OCI-LY7 (cell line): ENCODE results near the gene SAP130. TPM values are rescaled to one million over a fixed set of nuclear protein-coding genes. Genes with fewer than 3 reads are reported as not detected.

Experiments used
- BruUV-seq: library from RNA; stranded (reverse); fragments of 400-500 nt; replicated peaks from 2 replicates; lab custom pipeline; 2021; lab: Mats Ljungman, UMichigan
- CTCF ChIA-PET: fragments of 300-600 bp; sonication (Branson Sonifier 250); formaldehyde crosslinking; loops from one replicate; lab custom pipeline; 2022; ENCODE audit warnings: antibody characterized with exemption; ENCODE audit not compliant: unreplicated experiment; lab: Charles Lee
- POLR2A ChIA-PET: fragments of 300-600 bp; sonication (Branson Sonifier 250); formaldehyde crosslinking; loops from one replicate; lab custom pipeline; 2022; ENCODE audit warnings: antibody characterized with exemption; lab: Charles Lee
- DNase-seq: peaks from one replicate; pipeline ENCODE4 v3.0.0-alpha.2; 2015; ENCODE audit warnings: low spot score
- H2AFZ ChIP-seq: fragments of 200-600 bp; sonication (generic), shearing (Covaris generic); 2 replicates; pipeline ENCODE4 v1.6.1; 2014; ENCODE audit warnings: mild to moderate bottlenecking, antibody characterized with exemption, low read length, moderate library complexity
- H3K27ac ChIP-seq: fragments of 200-600 bp; sonication (generic); 2 replicates; pipeline ENCODE4 v1.5.1; 2014; ENCODE audit warnings: mixed run types, low read depth, mild to moderate bottlenecking, moderate library complexity, low read length, inconsistent platforms; ENCODE audit not compliant: poor library complexity, severe bottlenecking
- H3K36me3 ChIP-seq: fragments of 200-600 bp; sonication (generic); 2 replicates; pipeline ENCODE4 v1.6.1; 2014; ENCODE audit warnings: mild to moderate bottlenecking, antibody characterized with exemption, low read length, moderate library complexity, mixed read lengths; ENCODE audit not compliant: insufficient read depth
- H3K4me1 ChIP-seq: fragments of 200-600 bp; sonication (generic); 2 replicates; pipeline ENCODE4 v1.5.1; 2014; ENCODE audit warnings: mild to moderate bottlenecking, low read length; ENCODE audit not compliant: insufficient read depth, poor library complexity, severe bottlenecking
- H3K4me2 ChIP-seq: fragments of 200-600 bp; sonication (generic); 2 replicates; pipeline ENCODE4 v1.6.1; 2014; ENCODE audit warnings: mild to moderate bottlenecking, low read length
- H3K4me3 ChIP-seq: fragments of 200-600 bp; sonication (generic); 2 replicates; pipeline ENCODE4 v1.5.1; 2014; ENCODE audit warnings: mild to moderate bottlenecking, low read depth, low read length; ENCODE audit not compliant: poor library complexity, severe bottlenecking
- H3K79me2 ChIP-seq: fragments of 200-600 bp; sonication (generic); 2 replicates; pipeline ENCODE4 v1.6.1; 2016; ENCODE audit warnings: low read depth, mild to moderate bottlenecking, low read length, moderate library complexity, mixed read lengths; ENCODE audit not compliant: insufficient read depth
- H3K9me2 ChIP-seq: fragments of 200-600 bp; sonication (generic); 2 replicates; pipeline ENCODE4 v1.6.1; 2016; ENCODE audit warnings: mild to moderate bottlenecking, low read length, mixed read lengths; ENCODE audit not compliant: insufficient read depth
- H3K9me3 ChIP-seq: fragments of 200-600 bp; sonication (generic); 2 replicates; pipeline ENCODE4 v1.6.1; 2014; ENCODE audit warnings: mild to moderate bottlenecking, mixed run types, low read length, mixed read lengths
- H4K20me1 ChIP-seq: fragments of 200-600 bp; sonication (generic); 2 replicates; pipeline ENCODE4 v1.6.1; 2014; ENCODE audit warnings: mild to moderate bottlenecking, antibody characterized with exemption, low read length, moderate library complexity, mixed read lengths; ENCODE audit not compliant: insufficient read depth
- EZH2phosphoT487 ChIP-seq: fragments of 200-600 bp; sonication (generic); IDR thresholded peaks from 2 replicates; pipeline ENCODE4 v1.6.1; 2018; ENCODE audit warnings: low read depth, borderline replicate concordance, mild to moderate bottlenecking, mixed run types, antibody characterized with exemption, low read length, moderate library complexity, mixed read lengths
- intact Hi-C: fragments of 100-400 bp; cut with micrococcal nuclease; formaldehyde crosslinking; loops from one replicate; pipeline ENCODE4 v1.10.0; 2022; ENCODE audit not compliant: unreplicated experiment
- total RNA-seq, 2 experiments: library from RNA; depleted of rRNA in 1 of 2; stranded (reverse); fragments of >200 nt in 1 of 2; shearing (Covaris generic) in 1 of 2; gene quantifications; 2 replicates each; pipeline ENCODE4 v1.2.3, GENCODE V29; 2014 to 2022
- TF ChIP-seq, protein P1 (sequence below): fragments of 200-600 bp; sonication (generic); conservative IDR thresholded peaks from 2 replicates; pipeline ENCODE4 v1.5.1; 2014; ENCODE audit warnings: mild to moderate bottlenecking, antibody characterized with exemption, low read length, moderate library complexity, mixed read lengths

SAP130 gene
- total RNA-seq, 2 experiments from 2014 or later, result 9.6 to 31.8 TPM

DNA sequence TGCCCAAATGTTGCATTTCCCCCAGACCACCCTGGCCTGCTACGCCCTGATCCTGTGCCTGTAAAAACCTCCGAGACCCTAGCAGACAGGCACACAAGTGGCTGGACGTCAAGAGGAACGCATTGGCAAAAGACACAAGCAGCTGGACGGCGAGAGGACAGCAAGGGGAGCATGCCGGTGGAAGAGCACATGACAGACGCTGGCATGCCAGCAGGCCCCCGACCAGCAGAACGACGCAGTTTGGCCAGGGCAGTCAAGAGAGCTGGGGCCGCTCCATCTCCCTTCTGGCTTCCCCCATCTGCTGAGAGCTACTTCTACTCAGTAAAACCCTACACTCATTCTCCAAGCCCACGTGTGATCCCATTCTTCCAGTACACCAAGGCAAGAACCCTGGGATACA, 42.1 kb downstream of the SAP130 start:
- H3K36me3 ChIP-seq, result peaks cover 86% of the 10 kb centered on the region

DNA sequence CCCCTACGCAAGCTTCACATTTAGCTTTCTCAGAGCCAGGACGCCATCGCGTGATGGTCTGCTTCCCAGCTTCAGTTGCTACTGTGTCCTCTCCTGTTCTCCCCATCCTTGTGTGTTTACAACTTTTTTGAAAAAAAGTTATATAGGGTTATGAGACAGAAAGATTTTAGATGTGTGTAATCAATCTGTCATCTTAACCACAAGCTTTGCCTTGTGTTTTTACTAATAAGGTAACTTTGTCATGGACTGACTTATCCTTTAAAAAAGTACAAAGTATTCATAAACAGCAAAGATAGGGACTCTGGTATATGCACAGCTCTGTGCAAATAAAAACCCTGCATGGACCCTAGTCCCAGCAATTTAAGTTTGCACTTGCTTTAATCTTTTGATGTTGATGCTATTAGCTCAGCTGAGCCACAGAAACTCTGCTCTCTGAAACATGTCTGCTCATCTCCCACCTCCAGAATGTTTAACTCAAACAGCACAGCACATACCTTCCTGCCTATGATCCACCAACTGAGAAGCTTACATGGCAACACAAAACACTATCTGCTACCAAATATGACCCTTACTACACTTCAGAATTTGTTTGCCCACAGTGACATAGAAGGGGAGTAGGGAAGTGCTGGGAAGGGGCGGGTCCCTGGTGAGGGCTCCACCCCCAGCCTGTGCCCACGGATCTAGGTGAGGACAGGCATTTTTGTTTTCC, 42.7 kb downstream of the SAP130 start:
- BruUV-seq, result no TSS peak
- Histone ChIP-seq H3K4me3 (no peak overlapping the region), H3K9me3 (no peaks in the 10 kb centered on the region), H3K9me2 (no peaks in the 10 kb centered on the region), H3K36me3 (peaks cover 82% of the 10 kb centered on the region), H3K4me1 (no peaks in the 10 kb centered on the region), H3K79me2 (no peaks in the 10 kb centered on the region), H3K4me2 (no peak overlapping the region), H2AFZ (no peak overlapping the region), H3K27ac (no peak overlapping the region), H4K20me1 (no peaks in the 10 kb centered on the region)
- intact Hi-C loops, result loop anchor here (1.0 kb wide), 1 partner anchor 8 kb away; no protein-coding TSS in a partner anchor
- ChIA-PET CTCF (no interaction called here), POLR2A (interaction anchor here (0.9 kb wide), 1 partner anchor 102 kb away, joined by 3 read pairs; no protein-coding TSS in a partner anchor)
- TF ChIP-seq, protein P1, sequence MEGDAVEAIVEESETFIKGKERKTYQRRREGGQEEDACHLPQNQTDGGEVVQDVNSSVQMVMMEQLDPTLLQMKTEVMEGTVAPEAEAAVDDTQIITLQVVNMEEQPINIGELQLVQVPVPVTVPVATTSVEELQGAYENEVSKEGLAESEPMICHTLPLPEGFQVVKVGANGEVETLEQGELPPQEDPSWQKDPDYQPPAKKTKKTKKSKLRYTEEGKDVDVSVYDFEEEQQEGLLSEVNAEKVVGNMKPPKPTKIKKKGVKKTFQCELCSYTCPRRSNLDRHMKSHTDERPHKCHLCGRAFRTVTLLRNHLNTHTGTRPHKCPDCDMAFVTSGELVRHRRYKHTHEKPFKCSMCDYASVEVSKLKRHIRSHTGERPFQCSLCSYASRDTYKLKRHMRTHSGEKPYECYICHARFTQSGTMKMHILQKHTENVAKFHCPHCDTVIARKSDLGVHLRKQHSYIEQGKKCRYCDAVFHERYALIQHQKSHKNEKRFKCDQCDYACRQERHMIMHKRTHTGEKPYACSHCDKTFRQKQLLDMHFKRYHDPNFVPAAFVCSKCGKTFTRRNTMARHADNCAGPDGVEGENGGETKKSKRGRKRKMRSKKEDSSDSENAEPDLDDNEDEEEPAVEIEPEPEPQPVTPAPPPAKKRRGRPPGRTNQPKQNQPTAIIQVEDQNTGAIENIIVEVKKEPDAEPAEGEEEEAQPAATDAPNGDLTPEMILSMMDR, result no peak
- no peak for TF ChIP-seq EZH2phosphoT487
- DNase-seq, result no peak

More for the DNA sequence above, 42.1 kb downstream of the SAP130 start:
- Histone ChIP-seq H3K4me2 (no peak overlapping the region), H3K4me3 (no peak overlapping the region), H3K9me2 (no peaks in the 10 kb centered on the region), H2AFZ (no peak overlapping the region), H4K20me1 (no peaks in the 10 kb centered on the region), H3K4me1 (no peaks in the 10 kb centered on the region), H3K79me2 (no peaks in the 10 kb centered on the region), H3K27ac (no peak overlapping the region), H3K9me3 (no peaks in the 10 kb centered on the region)
- intact Hi-C loops, result loop anchor here (1.0 kb wide), 1 partner anchor 8 kb away; no protein-coding TSS in a partner anchor
- no TSS peak for BruUV-seq
- ChIA-PET CTCF (no interaction called here), POLR2A (interaction anchor here (0.9 kb wide), 1 partner anchor 101 kb away, joined by 3 read pairs; no protein-coding TSS in a partner anchor)
- TF ChIP-seq, protein P1, result no peak
- no peak for TF ChIP-seq EZH2phosphoT487
- DNase-seq, result no peak

DNA sequence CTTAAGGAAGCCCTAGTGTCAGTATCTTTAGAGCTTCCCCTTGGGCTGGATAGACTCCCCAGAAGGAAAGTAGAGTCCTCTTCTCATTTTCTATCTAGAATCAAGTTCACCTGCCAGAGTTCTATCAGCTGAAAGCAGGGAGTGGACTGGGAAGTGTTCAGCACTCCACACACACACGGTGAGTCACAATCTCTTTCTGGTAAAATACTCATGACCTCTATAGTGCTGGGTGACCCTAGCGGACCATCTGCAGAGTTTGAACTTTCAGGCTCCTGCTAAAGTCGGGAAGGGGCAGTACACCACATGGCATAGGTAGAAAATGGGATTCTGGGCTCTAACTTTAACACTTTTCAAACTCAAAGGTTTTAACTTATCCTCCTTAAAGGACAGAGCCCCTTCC, 43.3 kb downstream of the SAP130 start:
- no peaks in the 10 kb centered on the region for H3K9me3 ChIP-seq
- POLR2A ChIA-PET, result no interaction called here
- H3K4me3 ChIP-seq, result no peak overlapping the region
- no peak for DNase-seq
- H4K20me1 ChIP-seq, result no peaks in the 10 kb centered on the region
- no peak overlapping the region for H2AFZ ChIP-seq
- intact Hi-C loops, result no loop called here
- TF ChIP-seq, protein P1, result no peak
- no peak for TF ChIP-seq EZH2phosphoT487
- peaks cover 76% of the 10 kb centered on the region for H3K36me3 ChIP-seq
- no TSS peak for BruUV-seq
- H3K4me1 ChIP-seq, result no peaks in the 10 kb centered on the region
- no peak overlapping the region for H3K27ac ChIP-seq
- CTCF ChIA-PET, result no interaction called here
- no peaks in the 10 kb centered on the region for H3K79me2 ChIP-seq
- H3K4me2 ChIP-seq, result no peak overlapping the region
- H3K9me2 ChIP-seq, result no peaks in the 10 kb centered on the region
